ENCODE results near the gene IL3.

DNA sequence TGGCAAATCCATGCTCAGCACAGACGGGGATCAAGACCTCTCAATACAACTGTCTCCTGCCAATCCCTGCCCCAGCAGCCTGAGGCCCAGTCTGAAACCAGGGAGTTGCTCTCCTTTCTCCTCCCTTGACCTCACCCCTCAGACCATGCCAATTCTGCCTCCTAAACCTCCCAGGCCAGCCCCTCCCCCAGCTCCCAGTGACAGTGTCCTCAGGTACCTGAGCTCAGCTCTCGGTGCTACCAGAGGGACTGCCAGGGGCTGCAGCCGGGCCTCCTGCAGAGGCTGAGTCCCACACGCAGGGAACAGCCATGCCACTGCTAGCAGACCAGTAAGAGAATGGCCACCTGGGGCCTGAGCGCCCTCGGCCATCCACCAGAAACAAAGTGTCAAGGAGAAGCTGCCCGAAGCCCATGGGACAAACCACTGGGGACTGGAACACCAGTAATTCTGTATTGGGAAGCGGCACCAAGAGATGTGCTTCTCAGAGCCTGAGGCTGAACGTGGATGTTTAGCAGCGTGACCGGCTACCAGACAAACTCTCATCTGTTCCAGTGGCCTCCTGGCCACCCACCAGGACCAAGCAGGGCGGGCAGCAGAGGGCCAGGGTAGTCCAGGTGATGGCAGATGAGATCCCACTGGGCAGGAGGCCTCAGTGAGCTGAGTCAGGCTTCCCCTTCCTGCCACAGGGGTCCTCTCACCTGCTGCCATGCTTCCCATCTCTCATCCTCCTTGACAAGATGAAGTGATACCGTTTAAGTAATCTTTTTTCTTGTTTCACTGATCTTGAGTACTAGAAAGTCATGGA lies 557 bp upstream of the IL3 start:
- no peak for TF ChIP-seq POLR2A (IDR thresholded peaks at IDR 0.05)
- TF ChIP-seq, protein P1, sequence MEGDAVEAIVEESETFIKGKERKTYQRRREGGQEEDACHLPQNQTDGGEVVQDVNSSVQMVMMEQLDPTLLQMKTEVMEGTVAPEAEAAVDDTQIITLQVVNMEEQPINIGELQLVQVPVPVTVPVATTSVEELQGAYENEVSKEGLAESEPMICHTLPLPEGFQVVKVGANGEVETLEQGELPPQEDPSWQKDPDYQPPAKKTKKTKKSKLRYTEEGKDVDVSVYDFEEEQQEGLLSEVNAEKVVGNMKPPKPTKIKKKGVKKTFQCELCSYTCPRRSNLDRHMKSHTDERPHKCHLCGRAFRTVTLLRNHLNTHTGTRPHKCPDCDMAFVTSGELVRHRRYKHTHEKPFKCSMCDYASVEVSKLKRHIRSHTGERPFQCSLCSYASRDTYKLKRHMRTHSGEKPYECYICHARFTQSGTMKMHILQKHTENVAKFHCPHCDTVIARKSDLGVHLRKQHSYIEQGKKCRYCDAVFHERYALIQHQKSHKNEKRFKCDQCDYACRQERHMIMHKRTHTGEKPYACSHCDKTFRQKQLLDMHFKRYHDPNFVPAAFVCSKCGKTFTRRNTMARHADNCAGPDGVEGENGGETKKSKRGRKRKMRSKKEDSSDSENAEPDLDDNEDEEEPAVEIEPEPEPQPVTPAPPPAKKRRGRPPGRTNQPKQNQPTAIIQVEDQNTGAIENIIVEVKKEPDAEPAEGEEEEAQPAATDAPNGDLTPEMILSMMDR (IDR thresholded peaks at IDR 0.05 in 4 of 5, conservative IDR thresholded peaks at IDR 0.05 in 1 of 5): no peak

Measured in gastrocnemius medialis (tissue), 4 donors.